Sigmoid colon (tissue), 7 donors: ENCODE measurements around the gene CNOT10. TPM values are rescaled to one million over a fixed set of nuclear protein-coding genes. Genes with fewer than 3 reads are reported as not detected.
A peak's percentile ranks its signal among the peaks of the same experiment; 100 is the strongest.
"Not testable (repeated sequence)": the region's sequence is repeated elsewhere in the genome, so short reads cannot be mapped to it uniquely, and the experiment has no call there.

Experiments used
- DNase-seq: peaks from one replicate; pipeline ENCODE4 v3.0.0-alpha.2; 2019
- H3K27ac ChIP-seq, 4 donors: fragments of 200-600 bp; sonication (generic); one replicate each; pipeline ENCODE4 v1.5.1; 2016 to 2019; ENCODE audit warnings: mild to moderate bottlenecking in 1 of 4
- H3K27me3 ChIP-seq, 3 donors: fragments of 200-600 bp; sonication (generic); one replicate each; pipeline ENCODE4 v1.5.1; 2019; ENCODE audit warnings: mild to moderate bottlenecking in 1 of 3
- H3K36me3 ChIP-seq, 4 donors: fragments of 200-600 bp; sonication (generic); one replicate each; pipeline ENCODE4 v1.5.1; 2016 to 2019
- H3K4me1 ChIP-seq, 4 donors: fragments of 200-600 bp; sonication (generic); one replicate each; pipeline ENCODE4 v1.5.1; 2017 to 2019
- H3K4me3 ChIP-seq, 4 donors: fragments of 200-600 bp; sonication (generic); one replicate each; pipeline ENCODE4 v1.5.1; 2017 to 2019; ENCODE audit warnings: mild to moderate bottlenecking in 2 of 4, moderate library complexity in 1 of 4
- H3K9me3 ChIP-seq, 4 donors: fragments of 200-600 bp in 3 of 4; sonication (generic) in 3 of 4; one replicate each; pipeline versions ENCODE4 v1.5.1 to v1.6.1; 2013 to 2019
- CTCF ChIP-seq, 4 experiments: fragments of 450-650 bp in 3 of 4; fragments of 200-600 bp in 1 of 4; IDR thresholded peaks; one replicate each; pipeline ENCODE4 v1.5.1; 2016 to 2019; ENCODE audit warnings: antibody characterized with exemption in 4 of 4, mild to moderate bottlenecking in 3 of 4, moderate library complexity in 2 of 4
- EP300 ChIP-seq, 4 donors: sonication (generic); formaldehyde crosslinking; IDR thresholded peaks; one replicate each; pipeline ENCODE4 v1.6.1; 2017; ENCODE audit warnings: antibody characterized with exemption in 4 of 4
- POLR2A ChIP-seq, 2 donors: fragments of 450-650 bp; IDR thresholded peaks; one replicate each; pipeline ENCODE4 v1.6.1; 2016; ENCODE audit warnings: antibody characterized with exemption in 2 of 2, mild to moderate bottlenecking in 2 of 2, moderate library complexity in 2 of 2
- POLR2AphosphoS5 ChIP-seq, 4 donors: sonication (generic); formaldehyde crosslinking; IDR thresholded peaks; one replicate each; pipeline ENCODE4 v1.6.1; 2017; ENCODE audit warnings: antibody characterized with exemption in 4 of 4
- WGBS, 2 donors: extraction: QIAGEN DNeasy Blood & Tissue Kit; methylation state at CpG; one replicate each; pipeline ENCODE4 v1.1.7; 2013; 5-methylcytosine and 5-hydroxymethylcytosine counted together
- intact Hi-C: fragments of 100-400 bp; cut with DNase I; formaldehyde crosslinking; loops from one replicate; pipeline ENCODE4 v1.15.1; 2023
- polyA plus RNA-seq, 3 donors: library from polyadenylated mRNA; stranded (reverse); fragments of 200-250 nt; gene quantifications; one replicate each; pipeline ENCODE4 v1.2.3, GENCODE V29; 2013
- total RNA-seq, 4 donors: library from RNA; depleted of rRNA; stranded (reverse); fragments of >200 nt; gene quantifications; one replicate each; pipeline ENCODE4 v1.1.0, GENCODE V29; 2016
- donor health status: healthy with polysubstance abuse.
- donor health status: Bipolar disorder and iron deficiency.
- donor health status: healthy.

CNOT10 gene
- total and polyA plus RNA-seq, 7 donors: 7.2 to 33.5 (median 18.6) TPM

GRCh38 chr3:32662647-32663046 is 22.3 kb upstream of the CNOT10 start:
- intact Hi-C loops: loop anchor here (10.0 kb wide), 1 partner anchor 268 kb away; the partner anchor contains the start of gene CMTM7
- TF ChIP-seq POLR2A (IDR thresholded peaks at IDR 0.05): no peak
- no peak for TF ChIP-seq CTCF (IDR thresholded peaks at IDR 0.05)
- TF ChIP-seq POLR2AphosphoS5 (IDR thresholded peaks at IDR 0.05): no peak
- no peak for TF ChIP-seq EP300 (IDR thresholded peaks at IDR 0.05)
- no peak overlapping the region for H3K4me3 ChIP-seq
- H3K27me3 ChIP-seq: peaks cover 0 to 6% (median 3%) of the 10 kb centered on the region in 3 donors
- no peak for DNase-seq
- no peaks in the 10 kb centered on the region for H3K36me3 ChIP-seq
- H3K27ac ChIP-seq: no peak overlapping the region
- no peaks in the 10 kb centered on the region for H3K4me1 ChIP-seq
- no peaks in the 10 kb centered on the region for H3K9me3 ChIP-seq

GRCh38 chr3:32664630-32665075 is 20.3 kb upstream of the CNOT10 start:
- not testable (repeated sequence) for H3K9me3 ChIP-seq, H3K4me1 ChIP-seq, DNase-seq, H3K27me3 ChIP-seq, H3K36me3 ChIP-seq, H3K27ac ChIP-seq, H3K4me3 ChIP-seq
- TF ChIP-seq CTCF (IDR thresholded peaks at IDR 0.05): peak in 3 of 4 experiments; percentile 51 to 54 (median 51)
- intact Hi-C loops: loop anchor here (5.0 to 10.0 kb wide), 3 partner anchors 152 to 367 kb away; partner anchors contain the start of gene CMTM7
- WGBS, 2 donors: 46 to 58% methylated on average over 5 of the region's 5 CpGs

- intact Hi-C loops: loop anchor here (5.0 to 10.0 kb wide), 3 partner anchors 155 to 370 kb away; partner anchors contain the start of gene CMTM7
- TF ChIP-seq POLR2AphosphoS5 (IDR thresholded peaks at IDR 0.05) (no peak), EP300 (IDR thresholded peaks at IDR 0.05) (no peak), POLR2A (IDR thresholded peaks at IDR 0.05) (no peak), CTCF (IDR thresholded peaks at IDR 0.05) (no peak)
- no peaks in the 10 kb centered on the region for H3K27me3 ChIP-seq
- WGBS, 2 donors: 76 to 91% methylated on average over 3 of the region's 3 CpGs
- H3K9me3 ChIP-seq: no peaks in the 10 kb centered on the region
- H3K36me3 ChIP-seq: no peaks in the 10 kb centered on the region
- H3K27ac ChIP-seq: no peak overlapping the region
- H3K4me1 ChIP-seq: no peaks in the 10 kb centered on the region
- DNase-seq: no peak
- H3K4me3 ChIP-seq: no peak overlapping the region
Observed at GRCh38 chr3:32667072-32667582, 17.9 kb upstream of the CNOT10 start.

- H3K4me1 ChIP-seq, H3K27ac ChIP-seq, H3K9me3 ChIP-seq, H3K27me3 ChIP-seq, H3K4me3 ChIP-seq, H3K36me3 ChIP-seq, DNase-seq: not testable (repeated sequence)
- intact Hi-C loops: loop anchor here (5.0 to 10.0 kb wide), 3 partner anchors 157 to 372 kb away; partner anchors contain the start of gene CMTM7
- WGBS, 2 donors: 93 to 95% methylated on average over 6 of the region's 6 CpGs
Observed at GRCh38 chr3:32669226-32669625, 15.8 kb upstream of the CNOT10 start.

GRCh38 chr3:32673730-32674129 is 11.3 kb upstream of the CNOT10 start:
- H3K9me3 ChIP-seq, DNase-seq, H3K27ac ChIP-seq, H3K27me3 ChIP-seq, H3K4me1 ChIP-seq, H3K36me3 ChIP-seq, H3K4me3 ChIP-seq, intact Hi-C loops: not testable (repeated sequence)
- 80 to 95% methylated on average over 3 of the region's 3 CpGs for WGBS, 2 donors

- Histone ChIP-seq H3K27me3 (no peaks in the 10 kb centered on the region), H3K4me1 (no peaks in the 10 kb centered on the region), H3K9me3 (no peaks in the 10 kb centered on the region), H3K36me3 (no peaks in the 10 kb centered on the region), H3K4me3 (no peak overlapping the region), H3K27ac (no peak overlapping the region)
- no peak for TF ChIP-seq POLR2AphosphoS5 (IDR thresholded peaks at IDR 0.05)
- no peak for TF ChIP-seq CTCF (IDR thresholded peaks at IDR 0.05)
- TF ChIP-seq EP300 (IDR thresholded peaks at IDR 0.05): no peak
- no peak for TF ChIP-seq POLR2A (IDR thresholded peaks at IDR 0.05)
- no peak for DNase-seq
- WGBS, 2 donors: 92 to 95% methylated on average over 2 of the region's 2 CpGs
- intact Hi-C loops: no loop called here
Observed at GRCh38 chr3:32675164-32675563, 9.8 kb upstream of the CNOT10 start.
